H9 (cell line): ENCODE measurements around the gene EIF4E1B. TPM values are rescaled to one million over a fixed set of nuclear protein-coding genes. Genes with fewer than 3 reads are reported as not detected.

Experiments used
- DNase-seq: peaks from one replicate; pipeline ENCODE4 v3.0.0-alpha.2; 2017
- H2AFZ ChIP-seq: one replicate; pipeline ENCODE4 v1.6.1; 2013; ENCODE audit warnings: mild to moderate bottlenecking, low read length, control low read depth, moderate library complexity
- H2AK5ac ChIP-seq: 2 replicates; pipeline ENCODE4 v1.6.1; 2013; ENCODE audit warnings: low read length, control low read depth, mixed read lengths; ENCODE audit not compliant: insufficient read length
- H2BK120ac ChIP-seq: one replicate; pipeline ENCODE4 v1.6.1; 2013; ENCODE audit warnings: low read depth, mild to moderate bottlenecking, low read length, control low read depth, inconsistent platforms; ENCODE audit not compliant: poor library complexity, severe bottlenecking
- H2BK12ac ChIP-seq: 2 replicates; pipeline ENCODE4 v1.6.1; 2013; ENCODE audit warnings: low read length, control low read depth, mixed read lengths, low read depth; ENCODE audit not compliant: insufficient read length
- H2BK15ac ChIP-seq: 2 replicates; pipeline ENCODE4 v1.6.1; 2013; ENCODE audit warnings: low read depth, low read length, control low read depth
- H2BK20ac ChIP-seq: one replicate; pipeline ENCODE4 v1.6.1; 2013; ENCODE audit warnings: low read depth, mild to moderate bottlenecking, low read length, control low read depth, inconsistent platforms; ENCODE audit not compliant: poor library complexity, severe bottlenecking
- H2BK5ac ChIP-seq: 2 replicates; pipeline ENCODE4 v1.6.1; 2013; ENCODE audit warnings: low read length, control low read depth, mixed read lengths; ENCODE audit not compliant: insufficient read length
- H3K14ac ChIP-seq: 2 replicates; pipeline ENCODE4 v1.6.1; 2013; ENCODE audit warnings: low read length, control low read depth; ENCODE audit not compliant: insufficient read depth
- H3K18ac ChIP-seq: 2 replicates; pipeline ENCODE4 v1.6.1; 2013; ENCODE audit warnings: low read depth, mild to moderate bottlenecking, mixed read lengths, low read length, control low read depth; ENCODE audit not compliant: insufficient read length
- H3K23ac ChIP-seq: 2 replicates; pipeline ENCODE4 v1.6.1; 2013; ENCODE audit warnings: low read length, control low read depth, mixed read lengths, low read depth; ENCODE audit not compliant: insufficient read length
- H3K23me2 ChIP-seq: 2 replicates; pipeline ENCODE4 v1.6.1; 2013; ENCODE audit warnings: low read depth, mild to moderate bottlenecking, mixed read lengths, low read length, control low read depth; ENCODE audit not compliant: insufficient read length, poor library complexity, severe bottlenecking
- H3K27ac ChIP-seq: 2 replicates; pipeline ENCODE4 v1.5.1; 2013; ENCODE audit warnings: low read length, control low read depth, mixed read lengths, low read depth; ENCODE audit not compliant: insufficient read length
- H3K27me3 ChIP-seq: 2 replicates; pipeline ENCODE4 v1.6.1; 2013; ENCODE audit warnings: low read length, control low read depth, inconsistent platforms; ENCODE audit not compliant: insufficient read depth
- H3K4ac ChIP-seq: 2 replicates; pipeline ENCODE4 v1.6.1; 2013; ENCODE audit warnings: low read depth, mild to moderate bottlenecking, control low read depth, inconsistent platforms, low read length, moderate library complexity
- H3K4me1 ChIP-seq: 2 replicates; pipeline ENCODE4 v1.6.1; 2013; ENCODE audit warnings: low read length, control low read depth, inconsistent platforms; ENCODE audit not compliant: insufficient read depth
- H3K4me2 ChIP-seq: 2 replicates; pipeline ENCODE4 v1.6.1; 2013; ENCODE audit warnings: low read length, control low read depth, mixed read lengths; ENCODE audit not compliant: insufficient read length, insufficient read depth
- H3K56ac ChIP-seq: 2 replicates; pipeline ENCODE4 v1.6.1; 2013; ENCODE audit warnings: low read depth, mild to moderate bottlenecking, mixed read lengths, low read length, control low read depth; ENCODE audit not compliant: insufficient read length
- H3K79me1 ChIP-seq: 2 replicates; pipeline ENCODE4 v1.6.1; 2013; ENCODE audit warnings: low read depth, mild to moderate bottlenecking, moderate library complexity, low read length, control low read depth, inconsistent platforms; ENCODE audit not compliant: insufficient read depth, poor library complexity, severe bottlenecking
- H3K79me2 ChIP-seq: 2 replicates; pipeline ENCODE4 v1.6.1; 2013; ENCODE audit warnings: low read length, control low read depth, inconsistent platforms; ENCODE audit not compliant: insufficient read depth
- H3K9ac ChIP-seq: 2 replicates; pipeline ENCODE4 v1.6.1; 2013; ENCODE audit warnings: low read length, control low read depth, mixed read lengths; ENCODE audit not compliant: insufficient read length; ENCODE audit errors: extremely low read depth
- H3K9me3 ChIP-seq: one replicate; pipeline ENCODE4 v1.6.1; 2013; ENCODE audit warnings: low read depth, low read length, inconsistent platforms; ENCODE audit not compliant: control insufficient read depth
- H3T11ph ChIP-seq: one replicate; pipeline ENCODE4 v1.6.1; 2013; ENCODE audit warnings: mild to moderate bottlenecking, low read length, control low read depth, inconsistent platforms
- H4K20me1 ChIP-seq: one replicate; pipeline ENCODE4 v1.6.1; 2013; ENCODE audit not compliant: control insufficient read depth, insufficient read length, insufficient read depth
- H4K5ac ChIP-seq: 2 replicates; pipeline ENCODE4 v1.6.1; 2013; ENCODE audit warnings: low read depth, mild to moderate bottlenecking, mixed read lengths, low read length, control low read depth; ENCODE audit not compliant: insufficient read length
- H4K8ac ChIP-seq: replicated peaks from 2 replicates; pipeline ENCODE4 v1.6.1; 2013; ENCODE audit warnings: low read length, control low read depth, mixed read lengths, low read depth; ENCODE audit not compliant: insufficient read length
- H4K91ac ChIP-seq: 2 replicates; pipeline ENCODE4 v1.6.1; 2013; ENCODE audit warnings: low read depth, mild to moderate bottlenecking, moderate library complexity, mixed read lengths, low read length, control low read depth; ENCODE audit not compliant: insufficient read length
- H3K27ac Mint-ChIP-seq, 3 experiments: 2 replicates in 2 of 3; 3 replicates in 1 of 3; pipeline ENCODE4 v1.8.0; 2020 to 2021; ENCODE audit warnings: mixed read lengths in 3 of 3, mild to moderate bottlenecking in 1 of 3, moderate library complexity in 1 of 3
- H3K27me3 Mint-ChIP-seq: 2 replicates; pipeline ENCODE4 v1.8.0; 2021; ENCODE audit warnings: low read depth, mild to moderate bottlenecking, moderate library complexity, mixed read lengths
- H3K36me3 Mint-ChIP-seq, 3 experiments: 2 replicates in 2 of 3; 3 replicates in 1 of 3; pipeline ENCODE4 v1.8.0; 2020 to 2021; ENCODE audit warnings: low read depth in 3 of 3, mixed read lengths in 3 of 3; ENCODE audit not compliant: insufficient read depth in 1 of 3
- H3K4me1 Mint-ChIP-seq, 2 experiments: 2 replicates each; pipeline ENCODE4 v1.8.0; 2020; ENCODE audit warnings: mixed read lengths in 2 of 2
- H3K4me3 Mint-ChIP-seq, 2 experiments: 2 replicates in 1 of 2; 3 replicates in 1 of 2; pipeline ENCODE4 v1.8.0; 2020 to 2021; ENCODE audit warnings: mild to moderate bottlenecking in 2 of 2, mixed read lengths in 2 of 2, moderate library complexity in 1 of 2
- H3K9me3 Mint-ChIP-seq, 2 experiments: 2 replicates in 1 of 2; 3 replicates in 1 of 2; pipeline ENCODE4 v1.8.0; 2020; ENCODE audit warnings: mild to moderate bottlenecking in 2 of 2, mixed read lengths in 2 of 2, moderate library complexity in 1 of 2
- WGBS: extraction: QIAGEN DNeasy Blood & Tissue Kit; methylation state at CpG from one replicate; pipeline ENCODE4 v1.1.7; 2013; ENCODE audit warnings: missing lambda C conversion rate, low lambda C conversion rate, mixed read lengths; ENCODE audit not compliant: insufficient read length; ENCODE audit errors: extremely low coverage; 5-methylcytosine and 5-hydroxymethylcytosine counted together
- total RNA-seq: library from RNA; stranded (reverse); gene quantifications from 2 replicates; pipeline ENCODE4 v1.2.1, GENCODE V29; 2021
- TF ChIP-seq, protein P1 (sequence below): fragments of 200-600 bp; sonication (generic); conservative IDR thresholded peaks from 3 replicates; pipeline ENCODE4 v1.8.0; 2021; ENCODE audit warnings: antibody characterized with exemption, mild to moderate bottlenecking

Gene EIF4E1B
- total RNA-seq, 1 experiment from 2014 or later, result 1.3 TPM

DNA sequence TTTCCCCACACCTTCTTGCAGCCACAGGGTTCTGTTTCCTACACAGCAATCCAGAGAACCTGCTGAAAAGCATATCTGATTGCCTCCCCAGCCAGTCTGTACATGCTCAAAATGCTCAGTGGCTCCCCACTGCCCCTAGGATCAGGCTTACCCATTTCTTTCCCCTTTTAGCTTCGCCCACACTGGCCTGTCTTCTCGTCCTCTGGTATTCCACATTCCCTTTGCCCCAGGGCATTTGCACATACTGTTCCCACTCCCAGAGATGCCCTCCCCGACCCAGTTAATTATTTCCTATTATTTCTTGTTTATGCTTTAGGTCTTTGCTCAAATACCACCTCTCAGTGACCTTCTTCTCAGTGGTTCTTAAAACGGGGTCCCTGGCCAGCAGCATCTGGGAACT lies 10.1 kb downstream of the EIF4E1B start:
- Histone ChIP-seq H2BK5ac (no peak overlapping the region), H2BK120ac (no peak overlapping the region), H2BK15ac (no peak overlapping the region), H3K23ac (no peak overlapping the region), H3K27me3 (no peaks in the 10 kb centered on the region), H3K4ac (no peak overlapping the region), H3K4me1 (no peaks in the 10 kb centered on the region; the same call in 1 of the 2 replicates), H3K14ac (no peak overlapping the region), H4K91ac (no peak overlapping the region), H4K8ac (no peak overlapping the region), H2AFZ (no peak overlapping the region), H3K23me2 (no peaks in the 10 kb centered on the region), H2BK12ac (no peak overlapping the region), H3T11ph (no peak overlapping the region), H3K79me2 (no peaks in the 10 kb centered on the region), H4K20me1 (no peaks in the 10 kb centered on the region), H3K56ac (no peak overlapping the region), H3K18ac (no peak overlapping the region), H4K5ac (no peak overlapping the region), H3K9me3 (no peaks in the 10 kb centered on the region), H3K9ac (no peak overlapping the region), H3K79me1 (no peaks in the 10 kb centered on the region), H3K27ac (no peak overlapping the region), H2AK5ac (no peak overlapping the region), H2BK20ac (no peak overlapping the region), H3K4me2 (no peak overlapping the region)
- no peak for DNase-seq
- Mint-ChIP-seq H3K4me1 (peaks cover 45 to 67% of the 10 kb centered on the region in 2 experiments), H3K4me3 (no peak overlapping the region), H3K27me3 (peaks cover 19% of the 10 kb centered on the region), H3K27ac (no peak overlapping the region), H3K9me3 (peaks cover 0 to 3% of the 10 kb centered on the region in 2 experiments; a peak in 3 of 5 replicates), H3K36me3 (peaks cover 0 to 2% (median 0%) of the 10 kb centered on the region in 3 experiments; a peak in 2 of 7 replicates)
- TF ChIP-seq, protein P1, sequence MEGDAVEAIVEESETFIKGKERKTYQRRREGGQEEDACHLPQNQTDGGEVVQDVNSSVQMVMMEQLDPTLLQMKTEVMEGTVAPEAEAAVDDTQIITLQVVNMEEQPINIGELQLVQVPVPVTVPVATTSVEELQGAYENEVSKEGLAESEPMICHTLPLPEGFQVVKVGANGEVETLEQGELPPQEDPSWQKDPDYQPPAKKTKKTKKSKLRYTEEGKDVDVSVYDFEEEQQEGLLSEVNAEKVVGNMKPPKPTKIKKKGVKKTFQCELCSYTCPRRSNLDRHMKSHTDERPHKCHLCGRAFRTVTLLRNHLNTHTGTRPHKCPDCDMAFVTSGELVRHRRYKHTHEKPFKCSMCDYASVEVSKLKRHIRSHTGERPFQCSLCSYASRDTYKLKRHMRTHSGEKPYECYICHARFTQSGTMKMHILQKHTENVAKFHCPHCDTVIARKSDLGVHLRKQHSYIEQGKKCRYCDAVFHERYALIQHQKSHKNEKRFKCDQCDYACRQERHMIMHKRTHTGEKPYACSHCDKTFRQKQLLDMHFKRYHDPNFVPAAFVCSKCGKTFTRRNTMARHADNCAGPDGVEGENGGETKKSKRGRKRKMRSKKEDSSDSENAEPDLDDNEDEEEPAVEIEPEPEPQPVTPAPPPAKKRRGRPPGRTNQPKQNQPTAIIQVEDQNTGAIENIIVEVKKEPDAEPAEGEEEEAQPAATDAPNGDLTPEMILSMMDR, result no peak
- WGBS, result no CpG with 5 or more reads among the region's 4 CpGs
